Middle frontal gyrus (tissue), 1 donor: ENCODE results near the gene RPAIN.

Experiments
- DNase-seq: peaks from one replicate; pipeline ENCODE4 v3.0.0-alpha.2; 2015; ENCODE audit warnings: low spot score; ENCODE audit errors: extremely low spot score

RPAIN gene, protein sequence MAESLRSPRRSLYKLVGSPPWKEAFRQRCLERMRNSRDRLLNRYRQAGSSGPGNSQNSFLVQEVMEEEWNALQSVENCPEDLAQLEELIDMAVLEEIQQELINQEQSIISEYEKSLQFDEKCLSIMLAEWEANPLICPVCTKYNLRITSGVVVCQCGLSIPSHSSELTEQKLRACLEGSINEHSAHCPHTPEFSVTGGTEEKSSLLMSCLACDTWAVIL

DNA sequence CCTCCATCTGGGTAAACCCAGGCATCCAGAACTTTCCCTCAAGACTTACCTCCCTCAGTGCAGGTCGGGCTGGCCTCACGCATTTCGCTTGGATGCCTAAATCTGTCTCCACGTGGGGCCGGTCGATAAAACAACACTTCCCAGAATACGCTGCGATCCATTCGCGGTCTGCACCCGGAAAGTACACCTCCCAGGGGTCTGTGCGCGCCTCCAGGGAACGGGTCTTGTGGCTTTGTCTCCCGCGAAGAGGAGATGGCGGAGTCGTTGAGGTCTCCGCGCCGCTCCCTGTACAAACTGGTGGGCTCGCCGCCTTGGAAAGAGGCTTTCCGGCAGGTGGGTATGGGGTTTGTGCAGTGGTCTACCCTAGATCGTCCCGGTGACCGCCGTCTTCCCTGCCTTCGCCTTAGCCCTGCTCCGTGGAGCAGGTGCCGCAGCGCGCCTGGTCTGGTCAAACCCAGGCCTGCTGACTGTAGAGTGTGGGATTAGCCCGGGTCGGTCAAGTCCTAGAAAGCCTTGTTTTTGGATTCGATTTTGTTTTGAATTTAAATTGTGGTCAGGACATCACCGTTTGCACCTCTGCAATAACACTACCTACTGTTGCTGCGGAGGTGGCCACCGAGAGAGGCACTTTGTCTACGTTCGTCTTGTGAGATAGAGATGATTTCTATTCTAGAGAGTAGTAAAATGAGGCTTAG is at the start of gene RPAIN:
RPAIN (plus strand) TSS at position 224 of the 695 bp plus-strand sequence; CDS start at position 253, 29 bp downstream.
- DNase-seq, result peak; percentile 84

DNA sequence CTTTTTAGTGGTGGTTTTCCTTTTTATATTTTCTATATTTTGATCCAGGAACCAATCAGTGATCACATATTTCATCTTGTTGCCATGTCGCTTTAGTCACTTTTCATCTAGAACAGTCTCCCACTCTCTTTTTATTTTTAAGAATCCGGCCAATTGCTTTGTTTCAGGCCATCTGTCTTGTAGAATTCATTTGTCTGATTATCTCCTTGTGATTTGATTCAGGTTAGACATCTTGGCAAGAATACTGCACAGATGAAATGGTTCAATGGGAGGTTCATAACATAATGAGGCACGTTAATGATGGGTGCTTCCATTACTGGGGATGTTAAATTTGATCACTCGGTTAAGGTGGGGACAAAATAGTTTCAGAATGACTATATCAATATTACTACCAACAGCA is 49.6 kb upstream of the RPAIN start:
- DNase-seq, result no peak

DNA sequence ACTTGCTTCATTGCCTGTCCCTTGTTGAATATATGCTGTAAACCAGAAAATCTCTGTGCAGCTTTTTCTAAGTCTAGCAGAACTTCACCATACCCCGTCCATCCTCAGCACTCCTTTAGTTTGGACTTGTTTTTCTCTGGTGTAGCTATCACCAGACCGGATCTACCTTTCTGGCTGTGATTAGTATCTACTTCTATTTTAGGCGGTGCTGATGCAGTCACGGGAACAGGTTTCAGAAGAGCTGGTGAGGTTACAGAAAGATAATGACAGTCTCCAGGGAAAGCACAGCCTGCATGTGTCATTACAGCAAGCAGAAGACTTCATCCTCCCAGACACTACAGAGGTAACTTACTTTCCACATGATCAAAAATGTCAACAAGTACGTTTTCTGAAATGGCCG is 46.9 kb upstream of the RPAIN start:
- DNase-seq, result no peak

DNA sequence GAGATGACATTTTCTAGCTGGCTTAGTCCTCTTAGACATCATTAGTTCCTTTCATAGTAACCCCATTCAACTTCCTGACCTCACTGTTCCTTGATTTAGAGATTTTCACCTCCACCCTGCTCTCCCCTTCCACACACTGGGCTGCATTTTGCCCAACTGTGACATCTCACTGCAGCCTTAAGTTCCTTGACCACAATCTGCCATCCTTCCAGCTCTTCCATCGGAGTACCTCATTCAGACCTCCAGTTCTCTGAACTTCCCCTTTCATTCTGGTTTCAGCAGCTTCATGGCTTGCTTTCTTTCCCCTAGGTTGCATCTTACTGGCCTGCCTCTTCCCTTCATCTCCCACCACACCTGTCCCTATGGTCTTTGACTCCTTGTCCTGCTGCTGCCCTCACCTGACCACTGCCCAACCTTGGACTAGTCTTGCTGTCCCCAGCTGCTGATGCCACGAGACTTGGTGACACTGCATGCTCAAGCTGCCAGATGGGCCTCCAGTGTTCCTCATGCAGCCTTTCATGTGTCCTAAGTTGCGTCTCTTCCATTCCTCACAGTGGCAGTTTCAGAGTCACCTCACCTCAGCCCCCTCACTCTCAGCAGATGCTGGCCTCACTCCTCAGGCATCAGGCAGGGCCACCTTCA is 41.3 kb upstream of the RPAIN start:
- DNase-seq, result no peak

DNA sequence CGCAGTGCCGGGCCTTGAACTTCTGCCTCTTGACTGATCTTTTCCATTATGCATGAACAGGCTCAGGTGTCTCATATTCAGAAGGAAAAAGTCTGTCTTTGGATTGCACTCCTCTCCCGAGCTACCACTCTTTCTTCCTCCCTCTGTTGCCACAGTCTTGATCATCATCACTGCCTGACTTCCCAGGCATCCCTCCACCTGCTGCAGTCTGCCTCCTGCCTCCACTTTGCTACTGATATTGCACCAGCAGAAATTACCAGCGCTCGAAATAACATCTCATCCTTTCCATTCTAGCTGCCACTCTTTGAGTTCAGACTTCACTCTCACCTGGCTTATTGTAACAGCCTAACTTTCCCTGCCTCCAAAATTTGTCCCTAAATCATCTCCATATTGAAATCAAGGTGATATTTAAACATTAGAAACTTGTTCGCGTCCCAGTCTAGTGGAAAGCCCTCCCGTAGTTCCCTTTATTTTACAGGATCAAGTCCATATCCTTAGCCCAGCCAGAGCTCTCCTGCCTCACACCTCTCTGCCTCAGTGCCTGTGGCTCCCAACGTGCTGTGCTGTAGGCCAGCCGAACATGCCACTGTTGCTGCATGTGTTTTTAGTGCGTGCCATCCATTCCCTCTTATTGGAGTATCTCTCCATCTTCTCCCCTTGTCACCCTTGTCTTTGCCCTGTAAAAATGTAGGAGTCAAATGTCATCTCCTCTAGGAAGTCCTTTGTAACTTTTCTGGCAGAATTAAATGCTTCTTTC is 40.5 kb upstream of the RPAIN start:
- no peak for DNase-seq

DNA sequence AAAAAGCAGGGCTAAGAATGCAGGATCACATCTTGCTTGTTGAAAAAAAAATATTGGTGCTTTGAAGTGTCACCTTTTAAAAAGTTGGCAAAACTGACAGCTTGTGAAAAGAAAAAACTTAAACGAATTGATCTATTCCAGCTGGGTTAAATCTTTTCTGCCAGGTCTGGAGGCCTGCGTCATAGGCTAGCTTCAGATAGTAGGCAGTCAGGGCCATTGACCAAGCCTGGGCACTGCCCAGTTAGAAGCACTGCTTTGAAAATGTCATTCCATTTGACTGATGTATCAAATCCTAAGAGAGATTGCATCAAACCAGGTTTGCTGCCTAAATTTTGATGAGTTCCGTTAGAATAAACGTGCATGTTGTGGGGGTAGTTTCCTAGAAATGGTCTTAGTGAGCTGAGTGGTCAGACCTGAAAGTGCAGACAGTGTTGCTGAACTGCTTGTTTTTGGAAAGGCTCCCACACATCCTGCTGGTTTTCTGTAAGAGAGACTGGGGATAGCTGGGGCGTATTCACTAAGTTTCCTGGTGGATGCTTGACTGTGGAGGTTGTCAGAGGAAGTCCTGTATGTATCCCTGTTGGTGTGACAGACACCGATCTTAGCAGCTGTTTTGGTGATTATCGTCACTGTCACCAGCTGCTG is 39.4 kb upstream of the RPAIN start:
- no peak for DNase-seq

DNA sequence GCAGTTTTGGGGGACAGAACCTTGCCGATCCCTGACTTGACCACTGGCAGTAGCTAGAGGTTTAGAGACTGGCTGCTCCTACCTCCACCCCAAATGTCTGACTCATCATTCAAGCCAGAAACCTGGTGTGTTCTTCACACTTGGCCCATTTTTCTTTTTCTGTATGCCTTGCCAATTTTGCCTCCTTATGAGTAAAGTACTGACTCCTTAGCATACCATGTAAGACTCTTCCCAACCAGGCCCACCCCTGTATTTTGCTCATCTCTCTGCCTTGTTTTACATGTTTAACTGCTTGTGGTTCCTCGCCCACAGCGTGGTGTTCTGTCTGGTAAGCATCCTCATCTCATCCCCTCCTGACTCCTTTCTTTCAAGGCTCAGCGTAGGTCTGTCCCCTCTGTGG is 38.4 kb upstream of the RPAIN start:
- no peak for DNase-seq

DNA sequence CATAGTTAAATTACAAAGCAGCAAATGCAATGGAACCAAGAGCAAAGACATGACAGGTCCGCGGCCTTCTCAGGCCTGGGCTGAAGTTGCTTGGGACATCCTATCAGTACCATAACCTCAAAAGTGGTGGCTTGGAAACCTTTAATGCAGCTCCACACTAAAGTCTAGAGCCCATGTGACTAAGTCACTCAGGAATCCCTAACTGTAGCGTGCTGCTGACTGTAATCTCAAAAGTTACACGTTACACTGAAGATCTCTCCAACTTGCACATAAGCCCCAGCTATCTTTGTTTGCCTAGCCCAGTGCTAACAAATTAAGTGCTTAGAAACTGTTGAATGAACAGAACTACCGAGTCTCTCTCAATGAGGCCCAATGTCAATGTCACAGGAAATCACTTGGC is 28.3 kb upstream of the RPAIN start:
- no peak for DNase-seq

DNA sequence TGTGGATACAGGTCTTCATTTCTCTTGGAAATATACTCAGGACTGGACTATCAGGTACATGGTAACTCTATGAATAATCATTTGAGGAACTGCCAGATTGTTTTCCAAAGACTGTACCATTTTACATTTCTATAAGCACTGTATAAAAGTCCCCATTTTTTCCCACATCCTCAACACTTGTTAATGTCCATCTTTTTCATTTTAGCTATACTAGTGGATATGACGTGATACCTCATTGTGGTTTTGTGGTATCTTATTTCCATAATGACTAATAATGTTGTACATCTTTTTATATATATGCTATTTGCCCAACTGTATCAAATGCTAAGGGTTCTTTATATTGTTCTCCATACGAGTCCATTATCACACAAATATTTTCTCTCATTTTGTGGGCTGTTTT is 23.4 kb upstream of the RPAIN start:
- DNase-seq, result no peak

DNA sequence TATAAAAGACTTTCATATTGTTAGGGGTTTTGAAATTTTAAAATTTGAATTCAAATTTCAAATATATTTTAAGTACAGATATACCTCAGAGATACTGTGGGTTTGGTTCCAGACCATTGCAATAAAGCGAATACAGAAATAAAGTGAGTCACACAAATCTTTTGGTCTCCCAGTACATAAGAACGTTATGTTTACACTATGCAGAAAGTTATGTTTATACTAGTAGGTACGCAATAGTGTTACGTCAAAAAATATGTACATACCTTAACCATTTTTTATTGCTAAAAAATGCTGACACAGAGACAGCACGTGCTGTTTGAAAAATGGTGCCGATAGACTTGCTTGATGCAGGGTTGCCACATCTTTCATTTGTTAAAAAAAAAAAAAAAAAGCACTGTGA is 20.2 kb upstream of the RPAIN start:
- DNase-seq, result no peak

DNA sequence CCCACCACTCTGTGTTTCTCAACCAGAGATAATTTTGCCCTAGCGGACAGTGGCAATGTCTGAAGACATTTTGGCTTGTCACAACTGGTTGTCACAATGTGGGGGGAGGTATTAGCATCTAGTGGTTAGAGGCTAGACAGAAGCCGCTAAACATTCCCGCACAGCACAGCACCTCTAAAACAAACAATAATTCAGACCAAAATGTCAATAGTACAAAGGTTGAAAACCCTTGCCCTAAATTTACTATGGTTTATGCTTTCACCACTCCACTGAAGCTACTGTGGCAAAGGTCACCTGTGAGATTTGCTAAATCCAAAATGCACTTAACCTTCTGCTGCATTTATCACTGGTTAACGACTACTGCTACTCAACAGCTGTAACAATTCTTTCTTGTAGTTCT is 14.6 kb upstream of the RPAIN start:
- no peak for DNase-seq

DNA sequence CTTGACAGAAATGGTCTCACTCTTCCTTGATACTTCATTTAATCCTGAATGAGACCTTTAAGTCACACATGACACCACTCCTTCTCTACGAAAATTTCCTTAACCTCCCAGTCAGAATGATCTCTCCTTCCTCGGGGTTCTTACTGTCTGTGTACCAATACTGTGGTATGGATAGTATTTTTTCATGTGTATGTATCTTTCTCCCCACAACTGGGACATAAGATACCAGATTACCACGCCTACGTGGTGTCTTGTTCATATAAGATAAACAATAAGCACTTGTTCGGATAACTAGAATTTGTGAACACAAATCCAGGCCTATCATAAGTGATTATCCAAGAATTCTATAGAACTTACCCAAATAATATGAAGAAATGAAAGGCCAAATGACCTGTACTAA is 11.8 kb upstream of the RPAIN start:
- no peak for DNase-seq

DNA sequence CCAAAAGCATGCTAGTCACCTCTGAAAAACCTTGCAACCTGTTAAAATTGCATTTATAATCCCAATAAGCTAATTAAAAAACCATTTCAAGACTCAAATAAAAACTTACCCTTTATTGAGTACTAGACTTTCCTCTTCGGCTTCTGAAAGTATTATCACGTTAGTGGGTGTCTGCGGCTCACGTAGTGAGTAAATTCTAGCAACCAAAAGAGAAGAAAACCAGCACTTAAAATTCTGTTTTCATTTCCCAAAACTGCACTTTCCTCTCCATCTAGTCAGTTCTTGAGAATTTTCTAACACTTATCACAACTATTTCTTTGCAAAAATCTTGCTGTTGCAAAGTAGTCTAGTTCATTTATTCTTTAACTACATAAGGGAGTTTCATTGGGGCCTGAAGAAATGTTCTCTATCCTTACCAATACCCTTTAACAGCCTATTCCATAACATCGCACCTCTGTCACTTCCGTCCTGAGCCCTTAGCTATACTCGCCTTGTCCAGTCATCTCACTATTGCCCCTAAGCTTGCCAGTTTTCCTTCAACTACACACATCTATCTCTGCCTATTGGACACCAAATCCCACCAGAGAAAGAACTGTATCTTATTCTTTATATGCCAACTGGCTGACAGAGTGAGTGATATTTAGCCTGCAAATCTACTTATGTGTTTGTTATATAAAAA is 9.2 kb upstream of the RPAIN start:
- no peak for DNase-seq

DNA sequence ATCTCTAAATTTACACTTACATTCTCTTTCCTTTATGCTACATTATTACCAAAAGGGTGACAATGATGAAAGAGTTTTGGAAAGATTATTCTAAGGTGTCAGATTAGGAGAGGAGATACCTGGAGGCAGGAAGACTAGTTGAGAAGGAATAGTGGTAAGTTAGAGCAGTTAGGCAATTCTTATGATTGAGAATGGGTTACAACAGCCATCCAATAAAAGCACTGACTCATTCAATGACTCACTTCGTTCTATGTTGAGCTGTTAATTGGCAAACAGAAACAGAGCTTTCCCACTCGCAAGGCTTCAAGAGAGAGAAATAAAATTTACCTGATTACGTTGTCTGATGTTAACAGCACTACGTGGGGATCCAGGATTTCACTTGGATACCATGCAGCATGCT is 6.3 kb upstream of the RPAIN start:
- DNase-seq, result no peak

DNA sequence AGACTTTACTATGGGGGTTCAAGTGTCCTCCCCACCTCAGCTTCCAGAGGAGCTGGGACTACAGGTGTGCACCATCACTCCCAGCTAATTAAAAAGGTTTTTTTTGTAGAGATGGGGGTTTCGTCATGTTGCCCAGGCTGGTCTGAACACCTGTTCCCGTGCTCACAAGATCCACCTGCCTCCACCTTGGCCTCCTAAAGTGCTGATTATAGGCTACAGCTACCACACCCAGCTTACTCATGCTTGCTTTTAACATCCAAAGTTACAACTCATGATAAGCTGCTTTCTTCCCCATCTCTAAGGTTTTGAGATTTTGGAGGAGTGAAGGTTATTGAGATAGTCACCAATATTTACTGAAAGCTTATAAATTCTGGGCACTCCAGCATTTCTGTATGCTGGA is 3.1 kb upstream of the RPAIN start:
- no peak for DNase-seq

DNA sequence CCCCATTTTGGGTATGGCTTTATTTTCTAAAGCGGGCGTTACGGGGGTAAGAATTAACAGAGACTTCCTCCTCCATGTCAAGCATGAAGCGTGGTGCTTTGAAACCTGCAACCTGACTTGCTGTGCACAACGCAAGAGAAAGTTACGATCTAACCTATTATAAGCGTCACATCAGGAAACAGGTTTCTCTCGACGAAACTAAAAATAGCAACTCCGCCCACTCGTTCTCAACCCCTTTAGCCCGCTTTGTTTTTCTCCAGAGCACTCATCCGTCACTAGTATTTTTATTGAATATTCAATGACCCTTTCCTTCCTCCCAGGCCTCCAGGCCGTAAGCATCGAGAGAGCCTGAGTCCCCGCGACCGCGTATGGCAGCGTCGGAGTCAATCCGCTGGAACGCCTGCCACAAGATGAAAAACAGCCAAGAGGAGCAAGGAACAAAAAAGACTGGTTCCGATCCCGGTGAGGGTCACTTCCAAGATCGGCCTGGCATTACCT is 1.1 kb upstream of the RPAIN start:
- no peak for DNase-seq

DNA sequence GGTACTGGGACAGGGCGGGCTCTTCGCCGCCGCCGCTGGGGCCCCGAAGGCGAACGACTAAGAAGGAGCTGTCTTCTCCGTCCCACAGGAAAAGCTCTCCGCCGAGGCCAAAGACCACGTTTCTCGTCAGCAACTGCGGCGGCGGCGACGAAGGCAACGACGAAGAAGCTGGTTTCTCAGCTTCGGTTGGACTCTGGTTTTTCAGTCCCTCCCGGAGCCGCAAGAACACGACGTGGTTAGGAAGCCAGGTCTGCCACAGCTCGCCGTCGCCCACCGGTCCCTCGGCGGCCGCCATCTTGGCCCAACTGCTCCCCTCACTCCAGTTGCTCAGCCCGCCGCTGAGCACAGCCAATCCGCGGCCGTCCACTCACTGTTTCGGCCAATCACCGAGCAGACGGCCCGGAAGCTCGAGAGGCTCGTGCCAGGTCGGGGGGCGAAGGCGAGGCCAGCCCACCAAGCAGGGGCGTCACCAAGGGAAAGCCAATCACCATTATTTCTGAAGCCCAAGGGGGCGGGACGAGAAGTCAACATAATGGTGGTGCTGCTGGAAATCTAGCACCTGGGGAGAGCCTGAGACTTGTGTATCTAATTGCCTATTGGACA is 525 bp upstream of the RPAIN start, which contains the start of gene NUP88:
NUP88 (minus strand) TSS at position 307 of the 603 bp plus-strand sequence; CDS start at position 295, 12 bp downstream.
- DNase-seq, result peak; percentile 97

DNA sequence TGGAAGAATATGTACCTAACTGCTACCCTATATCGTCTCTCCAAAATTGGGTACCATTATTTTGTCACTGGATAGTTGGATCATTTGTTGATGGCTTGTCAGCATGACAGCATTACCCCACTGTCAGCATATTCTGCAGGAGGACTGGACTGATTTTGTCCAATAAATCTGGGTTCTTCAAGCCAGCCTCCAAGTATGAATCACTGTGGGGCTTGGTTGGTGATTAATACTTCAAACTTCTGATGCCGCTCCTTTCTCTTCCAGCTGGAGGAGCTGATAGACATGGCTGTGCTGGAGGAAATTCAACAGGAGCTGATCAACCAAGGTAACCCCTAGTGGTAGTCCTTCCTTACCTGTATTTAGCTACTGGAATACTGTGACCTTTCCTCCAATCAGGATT is 2.5 kb downstream of the RPAIN start:
- DNase-seq, result no peak

DNA sequence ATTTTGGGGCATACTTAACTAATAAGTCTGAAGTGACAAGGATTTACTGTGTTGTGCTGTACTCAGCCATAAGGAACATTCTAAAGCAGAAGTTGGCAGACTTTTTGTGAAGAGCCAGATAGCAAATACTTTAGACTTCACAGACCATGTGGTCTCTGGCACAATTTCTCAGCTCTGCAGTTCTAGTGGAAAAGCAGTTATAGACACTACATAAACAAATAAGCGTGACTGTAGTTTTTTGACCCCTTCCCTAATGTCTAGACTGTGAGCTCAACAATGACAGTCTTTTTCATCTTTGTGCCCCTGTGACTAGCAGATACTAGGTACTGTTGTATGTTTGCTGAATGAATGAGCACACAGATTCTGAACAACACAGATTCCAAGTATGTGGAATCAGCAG is 4.9 kb downstream of the RPAIN start:
- DNase-seq, result no peak

DNA sequence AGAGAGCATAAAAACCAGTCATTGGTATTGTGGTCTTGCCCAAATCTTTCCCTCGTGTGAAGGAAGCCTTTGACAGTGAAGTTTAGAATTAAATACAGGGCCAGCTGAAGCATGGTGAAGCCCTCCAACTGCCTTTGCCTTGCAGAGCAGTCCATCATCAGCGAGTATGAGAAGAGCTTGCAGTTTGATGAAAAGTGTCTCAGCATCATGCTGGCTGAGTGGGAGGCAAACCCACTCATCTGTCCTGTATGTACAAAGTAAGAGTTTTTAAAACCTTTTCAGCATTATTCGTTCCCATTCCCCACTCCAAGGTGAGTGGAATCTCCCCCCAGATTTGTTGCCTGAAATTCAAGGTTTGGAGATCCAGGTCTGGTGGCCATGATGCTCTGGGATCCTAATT is 5.8 kb downstream of the RPAIN start:
- no peak for DNase-seq
